Measurements from ENCODE around the gene RBM14. TPM values are rescaled to one million over a fixed set of nuclear protein-coding genes. Genes with fewer than 3 reads are reported as not detected.
"Not testable (repeated sequence)": the region's sequence is repeated elsewhere in the genome, so short reads cannot be mapped to it uniquely, and the experiment has no call there.

RBM14 gene
- 12.9 and 15.1 TPM in 2 replicates for total RNA-seq

GRCh38 chr11:66616379-66617154 is at the start of gene RBM14:
RBM14 (plus strand) TSS chr11:66616630; CDS start chr11:66616721, 91 bp downstream.
- DNase-seq (ENCODE audit: low read depth in 2 of 2), result peak; percentile 99

DNA sequence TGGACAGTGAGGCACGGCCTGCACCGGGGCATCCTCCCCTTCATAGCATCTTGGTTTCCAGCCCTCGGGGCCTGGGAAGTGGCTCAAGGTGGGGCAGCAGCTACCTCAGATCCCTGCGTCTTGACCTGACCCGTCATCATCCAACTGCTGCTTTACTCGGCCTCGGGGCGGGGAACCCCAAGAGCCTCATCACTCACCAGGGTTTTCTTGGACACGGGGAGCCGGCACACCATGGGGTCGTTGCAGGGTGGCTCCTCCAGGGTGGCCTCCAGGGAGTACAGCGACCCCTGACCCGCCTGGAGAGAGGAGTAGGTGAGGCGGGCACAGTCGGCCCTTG is 48.7 kb upstream of the RBM14 start:
- no peak for DNase-seq (ENCODE audit: low read depth in 2 of 2)

GRCh38 chr11:66568124-66568916 is 48.1 kb upstream of the RBM14 start, which contains the start of gene CTSF:
CTSF (minus strand) TSS chr11:66568606; CDS start chr11:66568486, 120 bp downstream.
- DNase-seq (ENCODE audit: low read depth in 2 of 2), result peak; percentile 75 to 86

GRCh38 chr11:66569076-66569475 is 47.4 kb upstream of the RBM14 start:
- DNase-seq (ENCODE audit: low read depth in 2 of 2), result no peak

GRCh38 chr11:66570079-66570849 is 46.2 kb upstream of the RBM14 start:
- no peak for DNase-seq (ENCODE audit: low read depth in 2 of 2)

DNA sequence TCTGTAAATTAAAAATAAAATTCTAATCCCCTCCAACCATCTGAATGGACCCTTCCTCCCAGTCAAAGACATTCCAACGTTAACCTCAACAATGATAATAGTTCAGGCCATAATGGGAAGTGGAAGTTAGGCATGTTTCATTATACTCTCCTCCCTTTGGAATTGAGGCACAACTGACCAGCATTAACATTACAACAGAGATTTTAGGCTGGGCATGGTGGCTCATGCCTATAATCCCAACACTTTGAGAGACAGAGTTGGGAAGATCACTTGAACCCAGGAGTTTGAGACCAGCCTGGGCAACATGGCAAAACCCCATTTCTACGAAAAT is 45.6 kb upstream of the RBM14 start:
- DNase-seq (ENCODE audit: low read depth in 2 of 2), result no peak

GRCh38 chr11:66579017-66579606 is 37.3 kb upstream of the RBM14 start:
- DNase-seq (ENCODE audit: low read depth in 2 of 2), result peak; percentile 67 to 76

GRCh38 chr11:66580803-66581202 is 35.6 kb upstream of the RBM14 start:
- DNase-seq (ENCODE audit: low read depth in 2 of 2), result no peak

DNA sequence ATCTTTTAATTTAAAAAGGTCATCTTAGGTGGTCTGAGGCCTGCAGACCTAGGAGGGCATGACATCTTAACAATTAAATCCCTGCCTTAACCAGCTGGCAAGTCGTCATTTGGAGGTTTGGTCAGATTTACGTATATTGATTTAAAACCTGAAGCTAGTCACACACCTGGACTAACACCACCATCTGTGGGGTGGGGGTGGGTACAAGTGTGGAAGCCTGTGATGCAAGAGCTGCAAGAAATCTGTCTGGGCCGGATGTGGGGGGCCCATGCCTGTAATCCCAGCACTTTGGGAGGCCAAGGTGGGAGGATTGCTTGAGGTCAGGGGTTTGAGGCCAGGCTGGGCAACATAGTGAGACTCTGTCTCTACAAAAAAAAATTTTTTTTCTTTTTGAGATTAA is 35.2 kb upstream of the RBM14 start:
- DNase-seq (ENCODE audit: low read depth in 2 of 2), result no peak

GRCh38 chr11:66582565-66583147 is 33.8 kb upstream of the RBM14 start:
- not testable (repeated sequence) for DNase-seq (ENCODE audit: low read depth in 2 of 2)

DNA sequence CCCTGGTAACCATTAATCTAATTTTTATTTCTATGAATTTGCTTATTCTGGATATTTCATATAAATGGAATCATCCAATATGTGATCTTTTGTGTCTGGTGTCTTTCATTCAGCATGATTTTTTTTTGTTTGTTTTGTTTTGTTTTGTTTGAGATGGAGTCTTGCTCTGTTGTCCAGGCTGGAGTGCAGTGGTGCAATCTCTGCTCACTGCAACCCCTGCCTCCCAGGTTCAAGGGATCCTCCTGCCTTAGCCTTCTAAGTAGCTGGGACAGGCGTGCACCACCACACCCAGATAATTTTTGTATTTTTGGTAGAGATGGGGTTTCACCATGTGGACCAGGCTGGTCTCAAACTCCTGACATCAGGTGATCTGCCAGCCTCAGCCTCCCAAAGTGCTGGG is 31.0 kb upstream of the RBM14 start:
- DNase-seq (ENCODE audit: low read depth in 2 of 2), result not testable (repeated sequence)

GRCh38 chr11:66586136-66586535 is 30.3 kb upstream of the RBM14 start:
- DNase-seq (ENCODE audit: low read depth in 2 of 2), result no peak

DNA sequence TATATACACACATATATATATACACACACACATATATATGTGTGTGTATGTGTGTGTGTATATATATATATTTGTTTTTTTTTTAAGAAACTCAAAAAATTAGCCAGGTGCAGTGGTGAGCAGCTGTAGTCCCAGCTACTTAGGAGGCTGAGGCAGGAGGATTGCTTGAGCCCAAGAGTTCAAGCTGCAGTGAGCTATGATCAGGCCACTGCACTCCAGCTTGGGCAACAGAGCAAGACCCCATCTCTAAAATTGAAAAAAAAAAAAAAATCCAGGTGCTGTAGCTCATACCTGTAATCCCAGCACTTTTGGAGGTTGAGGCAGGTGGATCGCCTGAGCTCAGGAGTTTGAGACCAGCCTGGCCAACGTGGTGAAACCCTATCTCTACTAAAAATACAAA is 27.1 kb upstream of the RBM14 start:
- DNase-seq (ENCODE audit: low read depth in 2 of 2), result not testable (repeated sequence)

DNA sequence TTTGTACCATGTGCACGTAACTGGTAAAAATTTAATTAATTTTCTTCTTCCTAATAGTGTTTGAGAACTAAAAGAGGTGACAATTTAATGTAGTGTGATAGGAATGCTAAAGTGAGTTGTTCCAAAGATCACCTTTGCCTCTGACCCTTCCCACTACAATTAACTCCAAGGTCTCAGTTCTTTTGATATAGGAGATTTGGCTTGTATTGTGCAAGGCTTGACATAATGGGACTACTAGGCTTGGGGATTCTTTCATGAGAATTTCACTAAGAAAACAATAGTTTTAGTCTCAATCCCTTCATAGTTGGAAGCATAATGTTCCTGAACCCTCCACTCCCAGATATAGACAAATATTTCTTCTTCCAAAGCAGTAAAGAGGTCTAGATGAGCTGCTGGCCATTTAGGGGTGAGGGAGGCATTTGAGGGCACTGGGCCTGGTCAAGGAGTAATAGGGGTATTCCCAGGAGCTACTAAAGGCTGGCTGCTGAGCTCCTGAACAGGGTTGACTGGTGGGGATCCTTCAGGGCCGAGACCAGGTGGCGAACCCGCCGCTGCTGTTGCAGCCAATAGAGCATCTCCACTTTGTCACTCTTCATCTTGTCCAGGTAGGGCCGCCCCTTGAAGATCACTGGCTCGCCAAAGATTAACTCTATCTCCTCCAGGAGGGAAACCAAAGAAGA is 26.3 kb upstream of the RBM14 start:
- DNase-seq (ENCODE audit: low read depth in 2 of 2), result no peak

DNA sequence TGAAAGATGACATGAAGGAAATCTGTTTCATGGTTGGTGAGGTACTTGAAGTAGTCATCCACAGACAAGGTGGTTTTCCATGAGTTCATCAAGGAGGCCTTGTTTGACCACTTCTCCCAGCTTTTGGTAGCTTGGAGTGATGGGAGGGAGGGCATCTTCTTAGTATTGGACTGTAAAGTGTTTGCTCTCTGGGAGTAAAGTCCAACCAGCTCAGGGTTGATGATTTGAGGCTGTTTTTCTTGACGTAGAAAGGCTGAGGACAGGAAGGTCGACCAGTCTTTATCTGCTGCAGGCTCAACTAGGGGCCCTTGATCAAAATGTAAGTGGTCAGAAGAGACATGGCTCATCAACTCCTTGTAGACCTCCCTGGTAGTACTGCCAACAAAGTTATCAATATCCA is 25.3 kb upstream of the RBM14 start:
- no peak for DNase-seq (ENCODE audit: low read depth in 2 of 2)

- DNase-seq (ENCODE audit: low read depth in 2 of 2), result peak; percentile 96 to 97
These were observed 23.8 kb upstream of the RBM14 start, which contains the start of the genes CCDC87 and CCS for GRCh38 chr11:66592457-66593302. CCDC87 (minus strand) TSS chr11:66593063; CDS start chr11:66593015, 48 bp downstream. CCS (plus strand) TSS chr11:66593185; CDS start chr11:66593262, 77 bp downstream.

GRCh38 chr11:66593303-66593635 is 23.2 kb upstream of the RBM14 start:
- DNase-seq (ENCODE audit: low read depth in 2 of 2), result no peak

DNA sequence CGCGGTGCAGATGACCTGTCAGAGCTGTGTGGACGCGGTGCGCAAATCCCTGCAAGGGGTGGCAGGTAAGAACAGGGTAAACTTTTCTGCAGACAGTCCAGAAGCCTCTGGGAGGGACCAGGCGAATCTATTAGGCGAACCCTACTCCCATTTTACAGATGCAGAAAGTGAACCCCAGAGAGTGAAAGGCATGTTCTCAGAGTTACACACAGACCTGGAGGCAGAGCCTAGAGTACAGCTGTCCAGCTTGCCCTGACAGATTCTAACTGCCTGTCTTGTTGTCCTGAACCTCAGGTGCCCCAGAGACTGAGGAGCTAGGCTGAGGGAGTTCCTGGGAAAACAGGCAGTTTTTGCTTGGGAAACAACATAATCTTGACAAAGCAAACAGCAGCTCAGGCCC is 22.8 kb upstream of the RBM14 start:
- DNase-seq (ENCODE audit: low read depth in 2 of 2), result no peak

- DNase-seq (ENCODE audit: low read depth in 2 of 2), result no peak
These were observed 21.1 kb upstream of the RBM14 start for GRCh38 chr11:66595245-66595904.
